Caki2 (cell line): ENCODE measurements around the gene CCDC192. TPM values are rescaled to one million over a fixed set of nuclear protein-coding genes. Genes with fewer than 3 reads are reported as not detected.

Source experiments
- DNase-seq: peaks from one replicate; pipeline ENCODE4 v3.0.0-alpha.2; 2015; ENCODE audit warnings: low read depth
- in situ Hi-C: cut with HindIII; loops from 2 replicates; pipeline ENCODE4 v1.10.0; 2016; ENCODE audit warnings: low sequenced_read_pairs, low pct_unique_long_range_greater_than_20kb, mixed read lengths
- total RNA-seq: library from RNA; depleted of rRNA; stranded (reverse); fragments of >200 nt; shearing (Covaris generic); gene quantifications from 2 replicates; pipeline ENCODE4 v1.2.3, GENCODE V29; 2014; ENCODE audit warnings: low replicate concordance

Gene CCDC192
- total RNA-seq, 1 experiment from 2014 or later: not detected

DNA sequence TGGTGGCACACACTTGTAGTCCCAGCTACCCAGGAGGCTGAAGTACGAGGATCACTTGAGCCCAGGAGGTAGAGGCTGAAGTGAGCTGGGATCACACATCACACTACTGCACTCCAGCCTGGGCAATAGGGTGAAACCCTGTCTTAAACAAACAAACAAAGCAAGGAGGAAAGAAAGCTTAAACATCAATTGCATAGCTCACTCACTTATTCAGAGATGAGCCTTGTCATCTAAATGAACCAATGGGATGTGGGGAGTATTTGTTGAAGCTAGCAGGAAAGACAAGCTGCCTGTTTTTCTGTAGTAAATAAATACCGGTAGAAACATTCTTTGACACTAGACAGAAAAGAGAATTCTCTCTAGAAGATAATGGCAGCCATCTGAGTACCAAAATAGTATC, 219.4 kb downstream of the CCDC192 start:
- no peak for DNase-seq
- in situ Hi-C loops: no loop called here

DNA sequence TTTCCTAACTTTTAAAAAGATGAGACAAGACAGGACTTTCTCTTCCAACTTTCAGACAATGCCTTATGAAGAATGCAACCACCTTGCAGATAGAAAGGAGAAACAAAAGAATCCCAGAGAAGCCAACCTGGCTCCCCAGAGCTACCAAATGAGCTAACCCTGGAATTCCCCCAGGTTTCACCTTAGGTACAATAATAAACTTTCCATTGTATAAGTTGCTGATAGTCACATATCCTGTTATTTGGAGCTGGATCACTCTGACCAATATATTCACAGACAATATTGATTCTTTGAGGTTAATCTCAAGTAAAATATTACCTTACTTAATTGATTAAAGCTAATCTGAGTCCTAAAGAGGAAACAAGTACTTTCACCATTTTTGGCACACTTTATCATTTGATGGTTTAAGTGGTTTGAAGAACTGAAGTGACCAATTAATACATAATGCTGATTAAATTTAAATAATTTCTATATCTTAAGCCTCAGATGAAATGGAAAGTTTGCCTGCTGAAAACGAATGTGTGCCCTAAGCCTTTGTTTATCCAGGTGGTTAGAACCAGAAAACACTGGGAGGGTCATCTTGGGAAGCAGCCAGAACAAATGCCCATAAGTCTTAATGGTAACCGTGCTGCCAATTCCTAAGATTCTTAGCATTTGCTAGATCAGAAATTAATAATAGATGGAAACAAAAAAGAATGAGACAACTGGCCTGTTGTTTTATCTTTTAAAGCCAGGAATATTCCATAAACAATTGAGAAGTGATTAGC, 220.8 kb downstream of the CCDC192 start:
- no peak for DNase-seq
- in situ Hi-C loops: no loop called here

DNA sequence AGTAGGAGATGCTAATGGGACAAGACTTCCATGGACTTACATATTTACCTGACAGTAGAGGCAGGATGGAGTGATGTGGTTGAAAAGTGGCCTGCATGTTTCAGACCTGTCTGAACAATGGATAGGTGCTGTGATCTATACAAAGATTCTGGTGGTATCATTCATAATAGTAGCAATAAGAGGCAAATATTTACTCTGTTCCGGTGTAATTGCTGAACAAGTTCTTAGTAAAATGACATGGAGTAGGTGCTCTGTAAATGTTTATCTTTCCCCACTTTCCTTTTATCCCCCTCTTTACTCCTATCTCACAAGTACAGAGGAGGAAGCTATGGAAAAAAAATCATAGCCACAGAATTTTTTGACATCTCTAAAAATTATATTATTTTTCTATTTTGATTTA, 221.4 kb downstream of the CCDC192 start:
- DNase-seq: no peak
- in situ Hi-C loops: no loop called here

DNA sequence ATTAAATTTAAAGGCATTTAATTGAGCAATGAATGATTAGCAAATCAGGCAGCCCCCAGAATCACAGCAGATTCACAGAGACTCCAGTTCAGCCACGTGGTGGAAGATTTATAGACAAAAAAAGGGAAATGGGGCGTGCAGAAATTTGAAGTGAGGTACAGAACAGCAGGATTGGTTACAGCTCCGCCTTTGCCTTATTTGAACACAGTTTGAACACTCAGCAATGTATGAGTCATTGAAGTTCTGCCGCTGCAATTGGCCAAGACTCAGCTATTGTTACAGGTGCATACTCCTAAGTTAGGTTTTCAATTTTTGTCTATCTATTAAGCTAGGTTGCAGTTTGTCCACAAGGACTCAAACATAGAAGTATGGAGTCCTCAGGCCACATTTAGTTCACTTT, 222.7 kb downstream of the CCDC192 start:
- DNase-seq: no peak
- in situ Hi-C loops: no loop called here

DNA sequence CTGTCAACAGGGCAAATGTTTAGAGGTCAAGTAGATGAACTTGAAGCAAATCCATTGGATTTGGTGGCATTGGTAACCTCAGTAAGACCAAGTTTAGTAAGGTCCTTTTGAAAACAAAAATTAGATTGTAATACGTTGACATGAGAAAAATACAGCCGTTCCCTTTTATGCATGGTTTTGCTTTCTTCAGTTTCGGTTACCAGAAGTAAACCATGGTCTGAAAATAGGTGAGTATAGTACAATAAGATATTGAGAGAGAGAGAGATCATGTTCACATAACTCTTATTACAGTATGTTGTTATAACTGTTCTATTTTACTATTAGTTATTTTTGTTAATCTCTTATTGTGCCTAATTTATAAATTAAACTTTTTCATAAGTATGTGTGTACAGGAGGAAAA, 223.8 kb downstream of the CCDC192 start:
- in situ Hi-C loops: no loop called here
- DNase-seq: no peak

DNA sequence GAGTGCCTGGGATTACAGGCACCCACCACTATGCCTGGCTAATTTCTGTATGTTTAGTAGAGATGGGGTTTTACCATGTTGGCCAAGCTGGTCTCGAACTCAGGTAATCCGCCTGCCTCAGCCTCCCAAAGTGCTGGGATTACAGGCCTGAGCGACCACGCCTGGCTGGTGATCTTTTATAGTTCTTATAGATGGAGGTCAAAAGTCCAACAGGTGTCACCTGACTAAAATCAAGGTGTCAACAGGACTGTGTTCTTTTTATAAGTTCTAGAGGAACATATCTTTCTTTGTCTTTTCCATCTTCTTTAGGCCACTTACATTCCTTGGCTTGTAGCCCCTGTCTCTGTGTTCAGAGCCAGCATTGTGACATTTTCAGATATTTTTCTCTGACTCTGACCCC, 224.9 kb downstream of the CCDC192 start:
- in situ Hi-C loops: no loop called here
- DNase-seq: no peak

DNA sequence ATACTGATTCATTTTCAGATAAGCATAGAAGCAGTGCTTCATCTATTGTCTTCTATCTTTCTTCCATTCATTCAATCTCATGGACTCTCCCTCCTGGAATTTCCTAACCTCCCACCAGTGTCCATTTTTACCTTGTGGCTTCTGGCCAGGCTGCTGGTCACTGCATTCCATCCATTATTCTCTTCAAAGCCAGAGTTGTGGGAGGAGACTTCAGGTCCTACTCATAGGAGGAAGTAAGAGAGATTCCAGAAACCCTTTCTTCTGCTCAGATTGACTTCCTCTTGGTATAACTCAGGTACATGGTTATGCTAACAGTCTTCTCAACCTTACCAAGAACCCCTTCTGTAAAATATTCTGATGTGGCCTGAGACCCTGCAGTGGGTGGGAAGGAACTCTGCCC, 227.1 kb downstream of the CCDC192 start:
- in situ Hi-C loops: no loop called here
- peak; percentile 50 for DNase-seq

DNA sequence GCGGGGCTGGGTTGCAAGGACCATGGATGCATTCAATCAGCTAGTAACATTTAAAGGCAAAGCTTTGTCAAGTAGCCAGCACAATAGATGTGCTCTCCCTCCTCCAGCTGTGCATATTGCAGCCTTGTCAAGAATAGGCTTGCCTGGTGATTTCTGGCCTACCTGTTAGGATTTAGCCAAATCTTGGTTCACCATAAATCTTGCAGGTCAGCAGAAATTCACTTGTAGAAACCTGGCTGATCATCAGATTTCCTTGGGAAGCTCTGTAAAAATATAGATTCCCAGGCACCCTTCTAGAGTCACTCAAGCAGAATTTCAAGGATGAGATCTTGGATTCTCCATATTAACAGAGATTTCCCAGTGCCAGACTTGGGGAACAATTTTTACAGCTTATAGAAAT, 228.2 kb downstream of the CCDC192 start:
- in situ Hi-C loops: no loop called here
- no peak for DNase-seq

DNA sequence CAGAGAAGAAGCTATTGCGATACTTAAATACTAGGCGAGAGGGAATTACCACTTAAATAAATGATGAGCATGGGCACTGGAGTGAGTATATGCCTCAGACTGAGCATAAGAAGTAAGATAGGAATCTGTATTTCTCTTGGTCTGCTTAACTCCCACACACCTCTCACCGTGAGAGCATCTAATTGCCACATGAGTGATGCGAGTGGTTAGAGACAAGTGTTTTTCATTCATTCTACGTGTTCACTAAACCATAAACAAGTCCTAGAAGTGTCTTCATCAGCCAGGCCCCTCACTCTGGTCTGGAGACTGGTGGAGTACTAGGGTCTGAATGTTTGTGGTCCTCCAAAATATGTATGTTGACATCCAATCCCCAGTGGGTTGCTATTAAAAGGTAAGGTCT, 230.2 kb downstream of the CCDC192 start:
- in situ Hi-C loops: no loop called here
- DNase-seq: no peak

DNA sequence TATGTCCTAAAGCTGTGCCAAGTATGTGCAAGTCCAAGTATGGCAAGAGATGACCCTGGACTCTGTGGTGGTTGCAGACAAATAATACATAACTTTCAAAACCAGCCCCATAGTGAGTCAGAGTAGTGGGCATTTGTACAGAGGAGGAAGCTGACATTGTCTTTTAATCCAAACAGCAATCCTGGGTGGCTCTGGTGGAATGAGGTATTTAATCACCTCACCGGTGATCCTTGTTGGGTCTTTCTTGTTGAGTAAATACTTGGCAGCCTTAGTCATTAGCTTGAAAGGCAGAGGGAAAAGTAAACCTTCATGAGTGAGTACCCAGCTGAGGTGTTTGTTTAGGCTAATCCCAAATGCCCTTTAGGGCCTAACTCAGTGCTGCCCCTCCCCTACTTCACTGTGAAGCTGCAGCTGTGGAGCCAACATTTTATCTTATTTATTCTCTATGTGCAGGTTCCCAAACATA, 231.6 kb downstream of the CCDC192 start:
- DNase-seq: peak; percentile 98
- in situ Hi-C loops: no loop called here

DNA sequence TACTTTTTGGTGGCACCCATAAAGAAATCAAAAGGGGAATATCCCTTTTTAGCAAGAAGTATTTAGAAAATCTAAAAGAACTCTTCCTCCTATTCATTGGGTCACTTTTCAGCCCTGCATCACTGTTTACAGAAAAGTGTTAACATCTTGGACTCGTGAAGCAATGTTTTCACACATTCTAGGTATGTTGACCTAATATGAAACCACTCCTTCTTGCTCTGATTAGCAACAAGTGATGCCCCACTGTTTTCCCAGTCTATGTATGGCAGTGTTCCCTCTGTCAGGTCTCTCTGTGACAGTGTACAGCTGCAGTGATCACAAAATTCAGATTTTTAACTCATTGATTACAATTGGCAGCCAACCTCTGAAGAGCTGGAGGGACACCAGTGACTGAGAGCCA, 232.2 kb downstream of the CCDC192 start:
- in situ Hi-C loops: no loop called here
- no peak for DNase-seq

DNA sequence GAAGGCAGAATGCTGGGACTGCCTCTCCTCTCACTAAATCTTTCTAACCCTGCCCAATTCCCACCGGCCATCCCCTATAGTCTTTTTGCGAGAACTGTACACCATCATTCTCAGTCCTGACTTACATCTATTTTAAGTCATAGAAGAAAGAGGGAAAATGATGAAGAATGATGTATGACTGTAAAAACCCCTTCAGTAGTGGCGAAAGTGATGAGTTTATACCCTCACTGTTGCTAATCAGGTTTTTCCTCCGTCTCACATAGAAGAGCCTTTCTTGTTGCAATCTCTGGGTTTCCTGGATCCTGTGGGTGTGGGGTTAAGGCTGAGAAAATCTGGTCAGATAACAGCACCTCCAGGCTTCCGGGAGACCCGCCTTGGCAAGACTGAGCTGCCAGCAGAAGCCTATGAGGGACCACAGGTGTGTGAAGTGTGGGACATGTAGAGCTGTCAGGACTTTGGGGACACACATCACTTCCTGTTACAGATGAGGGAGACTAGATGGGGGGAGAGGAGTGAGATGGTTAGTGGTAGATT, 233.3 kb downstream of the CCDC192 start:
- in situ Hi-C loops: no loop called here
- DNase-seq: no peak

DNA sequence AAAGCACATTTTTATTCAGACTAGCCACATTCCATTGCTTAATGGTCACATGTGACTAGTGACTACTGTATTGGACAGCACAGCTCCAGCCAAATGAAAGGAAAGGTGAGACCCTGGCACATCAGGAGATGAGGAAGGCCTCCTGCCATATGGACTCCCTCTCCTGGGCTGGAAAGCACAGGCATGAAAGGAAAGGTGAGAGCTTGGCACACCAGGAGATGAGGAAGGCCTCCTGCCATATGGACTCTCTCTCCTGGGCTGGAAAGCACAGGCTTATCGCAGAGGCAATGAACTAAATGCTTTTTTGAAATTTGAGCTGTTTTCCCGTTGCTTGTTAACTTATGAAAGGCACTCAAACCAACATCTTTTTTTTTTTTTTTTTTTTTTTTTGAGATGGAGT, 235.6 kb downstream of the CCDC192 start:
- in situ Hi-C loops: no loop called here
- DNase-seq: no peak

DNA sequence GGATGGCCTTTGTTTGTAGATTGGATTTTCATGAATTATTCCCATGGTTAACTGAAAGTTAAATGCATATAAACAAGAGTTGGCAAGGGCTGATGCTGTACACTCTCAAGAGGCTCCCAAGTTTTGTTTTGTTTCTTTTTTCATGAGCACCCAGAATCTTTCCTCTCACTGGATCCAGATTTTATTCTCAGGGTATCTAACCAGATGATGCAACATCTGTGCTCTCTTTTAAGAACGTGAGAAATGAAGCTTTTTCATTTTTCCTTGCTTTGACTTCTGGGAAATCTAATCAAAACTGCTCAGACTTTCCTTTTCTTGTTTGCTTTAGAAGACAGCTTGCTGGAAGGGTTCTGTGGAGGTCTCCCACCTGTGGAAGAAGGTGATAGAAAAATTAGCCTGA, 237.7 kb downstream of the CCDC192 start:
- no peak for DNase-seq

DNA sequence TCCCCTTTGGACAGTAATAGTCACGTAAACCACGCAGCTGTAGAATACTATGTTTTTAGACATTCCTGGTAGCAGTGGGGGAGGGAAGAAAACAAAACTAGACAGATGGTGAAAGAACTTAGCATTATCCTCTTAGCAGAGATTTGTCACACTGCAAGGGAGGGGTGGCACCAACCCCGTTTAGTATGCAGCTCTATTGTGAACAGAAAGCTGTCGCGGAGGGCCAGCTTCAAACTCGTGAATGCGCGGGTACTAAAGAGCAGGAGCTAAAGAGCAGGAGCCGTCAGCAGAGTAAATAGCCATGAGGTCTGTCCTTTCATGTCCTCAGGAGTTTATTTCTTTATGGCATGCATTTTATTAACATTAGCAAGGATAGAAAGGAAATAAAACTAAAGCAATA, 238.5 kb downstream of the CCDC192 start:
- in situ Hi-C loops: no loop called here
- DNase-seq: no peak

More for the DNA sequence above, 237.7 kb downstream of the CCDC192 start:
- in situ Hi-C loops: no loop called here

DNA sequence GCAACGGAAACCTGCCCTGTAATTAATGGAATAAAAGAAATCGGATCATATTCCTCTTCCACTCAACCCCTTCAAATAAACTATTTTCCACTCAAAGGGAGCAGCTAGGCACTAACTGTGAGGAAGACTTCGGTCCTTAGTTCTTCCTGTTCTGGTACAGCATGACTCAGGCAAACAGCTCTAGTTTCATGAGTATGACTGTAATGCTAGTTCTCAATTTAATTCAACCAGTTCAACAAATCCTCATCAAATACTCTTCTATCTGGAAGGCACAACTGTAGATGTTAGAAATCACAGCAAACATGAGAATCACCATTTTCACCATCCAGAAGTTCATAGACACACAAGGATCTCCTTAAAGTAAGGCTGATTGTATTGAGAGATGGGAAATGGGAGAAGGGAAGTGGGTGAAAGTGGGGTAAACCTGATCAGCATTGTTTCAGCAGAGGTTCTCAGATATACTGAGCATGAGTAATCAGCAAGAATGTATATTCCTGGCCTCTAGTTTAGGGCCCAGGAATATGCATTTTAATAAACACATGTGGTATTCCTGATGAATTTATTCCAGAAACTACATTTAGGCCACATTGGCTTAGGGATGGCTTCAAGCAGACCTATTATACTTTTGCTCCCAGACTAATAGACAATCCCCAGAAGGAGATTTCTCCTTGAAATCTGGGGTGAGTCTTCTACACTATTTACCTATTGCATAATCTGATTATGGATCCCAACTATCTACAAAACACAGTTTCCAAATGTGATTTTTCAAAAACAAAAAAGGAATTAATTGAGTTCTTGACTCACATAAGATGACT, 239.3 kb downstream of the CCDC192 start:
- in situ Hi-C loops: no loop called here
- no peak for DNase-seq

DNA sequence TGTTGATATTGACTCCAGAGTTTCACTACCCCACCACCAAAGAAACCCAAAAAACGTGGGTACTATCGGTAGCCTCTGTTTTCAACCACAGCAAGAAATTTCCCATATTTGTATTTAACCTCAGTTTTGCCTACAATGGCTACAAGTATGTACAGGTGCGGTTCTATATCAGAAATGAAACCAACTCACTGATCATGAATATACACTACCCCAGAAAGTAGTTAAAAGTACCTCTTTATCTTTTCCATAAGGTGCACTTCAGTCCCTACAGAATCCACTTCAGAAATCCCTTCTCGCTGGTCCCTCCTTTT, 239.8 kb downstream of the CCDC192 start:
- no peak for DNase-seq
- in situ Hi-C loops: no loop called here

DNA sequence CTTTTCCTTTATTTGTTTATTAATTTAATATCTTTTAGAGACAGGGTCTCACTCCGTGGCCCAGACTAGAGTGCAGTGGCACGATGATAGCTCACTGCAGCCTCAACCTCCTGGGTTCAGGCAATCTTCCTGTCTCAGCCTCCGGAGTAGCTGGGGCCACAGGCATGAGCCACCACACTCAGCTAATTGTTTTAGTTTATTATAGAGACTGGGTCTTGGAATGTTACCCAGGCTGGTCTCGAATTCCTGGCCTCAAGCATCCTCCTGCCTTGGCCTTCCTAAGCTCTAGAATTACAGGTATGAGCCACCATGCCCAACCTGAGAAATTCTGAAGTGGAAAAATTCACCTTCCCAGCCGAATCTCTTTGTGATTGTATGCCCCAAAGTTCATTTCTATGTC, 240.9 kb downstream of the CCDC192 start:
- no peak for DNase-seq

DNA sequence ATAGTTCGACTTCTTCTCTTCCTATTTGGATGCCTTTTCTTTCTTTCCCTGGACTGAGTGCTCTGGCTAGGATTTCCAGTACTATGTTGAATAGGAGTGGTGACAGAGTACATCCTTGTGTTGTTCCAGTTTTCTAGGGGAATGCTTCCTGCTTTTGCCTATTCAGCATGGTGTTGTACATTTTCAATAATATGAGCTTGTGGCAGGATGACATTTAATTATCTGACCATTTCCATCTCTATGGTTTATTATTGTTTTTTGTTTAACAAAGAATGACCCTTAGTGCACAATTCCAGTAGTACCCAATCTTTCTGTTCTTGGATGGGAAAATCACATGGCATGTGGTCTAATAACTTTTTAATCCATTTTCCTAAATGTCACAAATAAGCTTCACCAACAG, 244.8 kb downstream of the CCDC192 start:
- in situ Hi-C loops: no loop called here
- no peak for DNase-seq

More for the DNA sequence above, 240.9 kb downstream of the CCDC192 start:
- in situ Hi-C loops: no loop called here
